ENCODE measurements around the gene LRPPRC.

Gene LRPPRC

DNA sequence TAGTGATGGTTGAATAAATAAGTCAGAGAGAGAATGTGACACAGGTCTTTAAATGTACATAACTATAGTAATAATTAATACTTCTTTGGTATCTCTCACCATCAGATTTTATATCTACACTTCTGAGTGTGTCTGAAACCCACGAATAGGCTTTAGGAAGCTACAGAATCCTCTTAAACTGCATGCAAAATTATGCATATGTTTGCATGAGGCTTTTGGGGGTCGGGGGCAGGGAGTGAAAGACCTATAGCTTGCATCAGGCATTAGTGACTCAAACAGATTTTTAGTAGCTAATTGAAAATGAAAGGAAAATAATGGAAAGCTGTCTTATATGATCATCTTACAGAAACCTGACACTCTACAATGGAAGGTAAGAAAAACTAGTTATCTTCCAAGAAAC is 14.9 kb downstream of the LRPPRC start:
- no peak overlapping the region for H3K27ac ChIP-seq
- TF ChIP-seq, protein P1, sequence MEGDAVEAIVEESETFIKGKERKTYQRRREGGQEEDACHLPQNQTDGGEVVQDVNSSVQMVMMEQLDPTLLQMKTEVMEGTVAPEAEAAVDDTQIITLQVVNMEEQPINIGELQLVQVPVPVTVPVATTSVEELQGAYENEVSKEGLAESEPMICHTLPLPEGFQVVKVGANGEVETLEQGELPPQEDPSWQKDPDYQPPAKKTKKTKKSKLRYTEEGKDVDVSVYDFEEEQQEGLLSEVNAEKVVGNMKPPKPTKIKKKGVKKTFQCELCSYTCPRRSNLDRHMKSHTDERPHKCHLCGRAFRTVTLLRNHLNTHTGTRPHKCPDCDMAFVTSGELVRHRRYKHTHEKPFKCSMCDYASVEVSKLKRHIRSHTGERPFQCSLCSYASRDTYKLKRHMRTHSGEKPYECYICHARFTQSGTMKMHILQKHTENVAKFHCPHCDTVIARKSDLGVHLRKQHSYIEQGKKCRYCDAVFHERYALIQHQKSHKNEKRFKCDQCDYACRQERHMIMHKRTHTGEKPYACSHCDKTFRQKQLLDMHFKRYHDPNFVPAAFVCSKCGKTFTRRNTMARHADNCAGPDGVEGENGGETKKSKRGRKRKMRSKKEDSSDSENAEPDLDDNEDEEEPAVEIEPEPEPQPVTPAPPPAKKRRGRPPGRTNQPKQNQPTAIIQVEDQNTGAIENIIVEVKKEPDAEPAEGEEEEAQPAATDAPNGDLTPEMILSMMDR (conservative IDR thresholded peaks at IDR 0.05): no peak
- TF ChIP-seq ZFX (IDR thresholded peaks at IDR 0.05): no peak

GRCh38 chr2:43977677-43978375 is 18.0 kb downstream of the LRPPRC start:
- no peak for TF ChIP-seq ZFX (IDR thresholded peaks at IDR 0.05)
- TF ChIP-seq, protein P1 (conservative IDR thresholded peaks at IDR 0.05): no peak
- H3K27ac ChIP-seq: no peak overlapping the region

DNA sequence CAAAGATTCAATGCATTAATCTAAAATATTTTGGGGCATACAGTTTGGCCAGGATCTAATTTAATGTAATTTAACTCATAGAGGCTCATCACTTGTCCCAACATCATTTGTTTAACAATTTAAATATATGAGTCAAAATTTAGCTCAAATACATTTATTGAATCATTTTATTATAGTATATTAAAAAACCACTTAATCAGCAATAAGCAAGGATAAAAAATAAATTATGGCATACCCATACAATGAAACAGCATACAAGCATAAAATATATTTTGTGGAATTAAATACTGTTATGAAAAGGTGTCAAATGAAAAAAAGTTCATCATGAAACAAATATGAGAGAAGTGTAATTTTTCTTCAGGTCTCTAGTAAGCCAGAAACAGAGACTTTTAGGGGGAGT is 34.9 kb downstream of the LRPPRC start:
- H3K27ac ChIP-seq: no peak overlapping the region
- TF ChIP-seq ZFX (IDR thresholded peaks at IDR 0.05): no peak
- TF ChIP-seq, protein P1 (conservative IDR thresholded peaks at IDR 0.05): no peak

DNA sequence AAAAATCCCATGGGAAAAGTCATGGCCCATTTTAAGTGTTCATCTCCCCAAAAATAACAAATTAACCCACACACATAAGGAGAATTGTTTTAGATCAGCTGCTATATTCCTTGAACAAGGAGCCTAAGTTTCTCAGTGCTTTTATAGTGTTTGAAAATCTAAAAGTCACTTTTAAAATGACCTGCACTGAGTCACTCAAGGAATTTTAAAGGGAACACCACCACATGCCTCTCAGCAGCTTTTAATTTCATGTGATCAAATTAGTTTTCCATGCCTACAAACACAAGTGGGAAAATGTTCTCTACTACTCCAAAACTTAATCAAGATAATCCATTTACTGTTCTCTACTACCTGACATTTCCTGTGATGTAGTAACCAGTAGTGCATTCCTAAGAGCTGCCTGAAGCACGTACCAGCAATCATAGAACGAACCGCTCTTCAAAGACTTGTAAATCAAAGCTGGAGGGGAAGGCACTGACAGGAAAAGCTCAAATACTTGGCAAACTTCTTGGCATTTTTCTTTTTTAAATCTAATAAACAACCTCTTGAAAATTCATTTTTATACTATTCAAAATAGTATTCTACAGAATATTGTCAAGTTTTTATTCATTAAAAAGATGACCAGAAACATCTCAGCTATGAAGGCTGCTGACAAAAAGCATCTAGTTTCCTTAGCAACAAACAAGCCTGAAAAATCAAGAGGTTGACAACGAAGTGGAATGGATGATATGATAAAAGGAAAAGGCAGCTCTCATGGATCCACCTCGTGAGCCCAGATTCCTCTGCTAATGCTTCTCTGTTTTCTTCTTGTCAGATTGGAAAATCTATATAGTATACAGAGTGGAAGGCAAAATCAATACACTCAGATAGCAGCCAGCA is 37.2 kb downstream of the LRPPRC start:
- TF ChIP-seq, protein P1 (conservative IDR thresholded peaks at IDR 0.05): no peak
- TF ChIP-seq ZFX (IDR thresholded peaks at IDR 0.05): no peak
- H3K27ac ChIP-seq: no peak overlapping the region

- no peak overlapping the region for H3K27ac ChIP-seq
- TF ChIP-seq, protein P1 (conservative IDR thresholded peaks at IDR 0.05): peak; percentile 49
- TF ChIP-seq ZFX (IDR thresholded peaks at IDR 0.05): no peak
Observed at GRCh38 chr2:43950383-43951008, 45.3 kb downstream of the LRPPRC start.

- no peak overlapping the region for H3K27ac ChIP-seq
- TF ChIP-seq, protein P1 (conservative IDR thresholded peaks at IDR 0.05): no peak
- no peak for TF ChIP-seq ZFX (IDR thresholded peaks at IDR 0.05)
Observed at GRCh38 chr2:43948370-43948769, 47.4 kb downstream of the LRPPRC start.

DNA sequence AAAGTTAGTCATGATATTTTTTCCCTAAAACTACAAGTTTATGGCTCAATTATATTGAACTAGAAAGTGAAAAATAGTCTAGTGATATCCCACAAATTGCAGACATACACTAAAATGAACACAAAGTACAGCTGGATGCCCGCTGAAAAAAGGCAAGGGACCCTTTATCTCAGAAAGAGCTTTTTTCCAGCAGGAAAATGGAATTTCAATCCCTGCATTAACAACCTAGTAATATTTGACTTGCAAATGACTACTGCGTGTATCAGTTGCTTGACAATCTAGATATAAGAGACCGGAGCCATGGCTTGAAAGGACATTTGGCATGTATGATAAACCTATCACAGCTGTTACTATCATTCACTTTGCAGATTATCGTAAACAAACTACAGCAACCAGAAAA is 49.1 kb downstream of the LRPPRC start:
- TF ChIP-seq, protein P1 (conservative IDR thresholded peaks at IDR 0.05): no peak
- TF ChIP-seq ZFX (IDR thresholded peaks at IDR 0.05): no peak
- H3K27ac ChIP-seq: no peak overlapping the region
